Hepatocyte (in vitro differentiated cells): ENCODE data around the gene PPP1R14B. TPM values are rescaled to one million over a fixed set of nuclear protein-coding genes. Genes with fewer than 3 reads are reported as not detected.

Source experiments
- DNase-seq: peaks from one replicate; pipeline ENCODE4 v3.0.0-alpha.2; 2016; ENCODE audit warnings: low spot score
- H2AFZ ChIP-seq: fragments of 200-600 bp; sonication (generic); 2 replicates; pipeline ENCODE4 v1.6.0; 2016; ENCODE audit warnings: antibody characterized with exemption, mild to moderate bottlenecking
- H3K27ac ChIP-seq: fragments of 200-600 bp; sonication (generic); 2 replicates; pipeline ENCODE4 v1.5.1; 2016; ENCODE audit warnings: mild to moderate bottlenecking
- H3K27me3 ChIP-seq: fragments of 200-600 bp; sonication (generic); 2 replicates; pipeline ENCODE4 v1.6.1; 2016
- H3K36me3 ChIP-seq: fragments of 200-600 bp; sonication (generic); replicated peaks from 2 replicates; pipeline ENCODE4 v1.5.1; 2016; ENCODE audit warnings: low read depth; ENCODE audit not compliant: insufficient read depth
- H3K4me1 ChIP-seq: fragments of 200-600 bp; sonication (generic); 2 replicates; pipeline ENCODE4 v1.5.1; 2016; ENCODE audit warnings: mild to moderate bottlenecking, moderate library complexity; ENCODE audit not compliant: insufficient read depth
- H3K4me2 ChIP-seq: fragments of 200-600 bp; sonication (generic); 2 replicates; pipeline ENCODE4 v1.6.0; 2016
- H3K4me3 ChIP-seq: fragments of 200-600 bp; sonication (generic); 2 replicates; pipeline ENCODE4 v1.5.1; 2016; ENCODE audit warnings: mild to moderate bottlenecking
- H3K79me2 ChIP-seq: fragments of 200-600 bp; sonication (generic); 2 replicates; pipeline ENCODE4 v1.6.0; 2017; ENCODE audit warnings: mild to moderate bottlenecking
- H3K9me2 ChIP-seq: fragments of 200-600 bp; sonication (generic); replicated peaks from 2 replicates; pipeline ENCODE4 v1.6.0; 2017; ENCODE audit warnings: mild to moderate bottlenecking; ENCODE audit not compliant: insufficient read depth
- H3K9me3 ChIP-seq: fragments of 200-600 bp; sonication (generic); 2 replicates; pipeline ENCODE4 v1.5.1; 2016; ENCODE audit warnings: low read depth, mild to moderate bottlenecking
- H4K20me1 ChIP-seq: fragments of 200-600 bp; sonication (generic); 2 replicates; pipeline ENCODE4 v1.6.0; 2016; ENCODE audit warnings: mild to moderate bottlenecking; ENCODE audit not compliant: insufficient read depth, poor library complexity, severe bottlenecking
- EZH2 ChIP-seq: fragments of 200-600 bp; sonication (generic); IDR thresholded peaks from 2 replicates; pipeline ENCODE4 v1.6.1; 2016; ENCODE audit warnings: antibody characterized with exemption, mild to moderate bottlenecking, borderline replicate concordance
- EZH2phosphoT487 ChIP-seq: fragments of 200-600 bp; sonication (generic); IDR thresholded peaks from one replicate; pipeline ENCODE4 v1.6.1; 2018; ENCODE audit warnings: antibody characterized with exemption, mild to moderate bottlenecking, low read depth, moderate library complexity; ENCODE audit not compliant: unreplicated experiment, severe bottlenecking
- WGBS: methylation state at CpG from one replicate; pipeline ENCODE4 v1.1.6; 2016; ENCODE audit warnings: low lambda C conversion rate; ENCODE audit errors: missing lambda C conversion rate; 5-methylcytosine and 5-hydroxymethylcytosine counted together
- polyA plus RNA-seq: library from polyadenylated mRNA; unstranded; fragments of >200 nt; fragmentation: Nextera tagmentation; extraction: Ambion mirVana; gene quantifications from 2 replicates; pipeline ENCODE4 v1.2.1, GENCODE V29; 2016
- total RNA-seq: library from RNA; depleted of rRNA; stranded (reverse); fragments of >200 nt; gene quantifications from 2 replicates; pipeline ENCODE4 v1.2.3, GENCODE V29; 2014
- TF ChIP-seq, protein P1 (sequence below): fragments of 200-600 bp; sonication (generic); IDR thresholded peaks from 2 replicates; pipeline ENCODE4 v1.5.1; 2016; ENCODE audit warnings: antibody characterized with exemption, mild to moderate bottlenecking; ENCODE audit not compliant: poor library complexity

PPP1R14B gene
- total and polyA plus RNA-seq, 2 experiments from 2014 or later: 86.8 to 229 TPM

DNA sequence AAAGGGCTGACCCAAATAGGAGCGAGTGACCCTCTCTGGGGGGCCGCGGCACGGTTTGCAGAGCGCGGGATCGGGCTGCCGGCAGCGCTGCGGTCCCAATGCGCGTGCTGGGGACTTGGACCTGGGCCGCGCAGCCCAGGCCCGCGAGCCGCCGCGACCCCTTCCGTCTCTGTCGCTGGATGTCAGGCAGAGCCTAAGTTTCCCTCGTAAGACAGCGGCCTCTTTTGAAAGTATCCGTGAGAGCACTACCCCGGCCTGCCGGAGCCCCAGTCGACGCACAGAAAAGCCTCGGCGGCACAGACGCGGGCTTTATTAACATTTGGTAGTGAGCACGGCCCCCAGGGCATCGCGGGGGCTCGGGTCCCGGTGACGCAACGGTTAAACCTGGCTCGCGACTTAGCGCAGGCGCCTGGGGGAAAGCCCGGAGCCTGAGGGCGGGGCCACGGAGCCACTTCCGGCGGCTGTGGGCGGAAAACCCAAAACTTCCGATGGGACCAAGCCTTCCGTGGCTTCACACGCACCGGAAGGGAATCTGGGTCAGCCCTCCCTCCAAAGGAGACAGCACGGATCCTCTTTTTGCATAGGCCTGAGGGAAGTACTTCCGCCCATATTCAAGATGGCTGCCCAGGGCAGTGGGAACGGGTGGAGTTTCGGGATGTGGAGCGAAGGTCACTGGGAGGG lies 22.9 kb upstream of the PPP1R14B start:
- no peaks in the 10 kb centered on the region for H3K9me2 ChIP-seq
- TF ChIP-seq EZH2: no peak
- TF ChIP-seq EZH2phosphoT487: no peak
- TF ChIP-seq, protein P1, sequence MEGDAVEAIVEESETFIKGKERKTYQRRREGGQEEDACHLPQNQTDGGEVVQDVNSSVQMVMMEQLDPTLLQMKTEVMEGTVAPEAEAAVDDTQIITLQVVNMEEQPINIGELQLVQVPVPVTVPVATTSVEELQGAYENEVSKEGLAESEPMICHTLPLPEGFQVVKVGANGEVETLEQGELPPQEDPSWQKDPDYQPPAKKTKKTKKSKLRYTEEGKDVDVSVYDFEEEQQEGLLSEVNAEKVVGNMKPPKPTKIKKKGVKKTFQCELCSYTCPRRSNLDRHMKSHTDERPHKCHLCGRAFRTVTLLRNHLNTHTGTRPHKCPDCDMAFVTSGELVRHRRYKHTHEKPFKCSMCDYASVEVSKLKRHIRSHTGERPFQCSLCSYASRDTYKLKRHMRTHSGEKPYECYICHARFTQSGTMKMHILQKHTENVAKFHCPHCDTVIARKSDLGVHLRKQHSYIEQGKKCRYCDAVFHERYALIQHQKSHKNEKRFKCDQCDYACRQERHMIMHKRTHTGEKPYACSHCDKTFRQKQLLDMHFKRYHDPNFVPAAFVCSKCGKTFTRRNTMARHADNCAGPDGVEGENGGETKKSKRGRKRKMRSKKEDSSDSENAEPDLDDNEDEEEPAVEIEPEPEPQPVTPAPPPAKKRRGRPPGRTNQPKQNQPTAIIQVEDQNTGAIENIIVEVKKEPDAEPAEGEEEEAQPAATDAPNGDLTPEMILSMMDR: peak; percentile 27
- peak; percentile 99 for DNase-seq
- H3K4me2 ChIP-seq: peak overlapping the region; percentile 95
- peak overlapping the region; percentile 95 for H3K27ac ChIP-seq
- peak overlapping the region; percentile 15 for H3K4me3 ChIP-seq
- H3K9me3 ChIP-seq: no peaks in the 10 kb centered on the region
- H3K4me1 ChIP-seq: peaks cover 26% of the 10 kb centered on the region
- peaks cover 18% of the 10 kb centered on the region for H3K79me2 ChIP-seq
- WGBS: under 1% methylated on average over 57 of the region's 58 CpGs
- H2AFZ ChIP-seq: peak overlapping the region; percentile 43
- H3K27me3 ChIP-seq: no peaks in the 10 kb centered on the region
- no peaks in the 10 kb centered on the region for H3K36me3 ChIP-seq
- no peaks in the 10 kb centered on the region for H4K20me1 ChIP-seq

DNA sequence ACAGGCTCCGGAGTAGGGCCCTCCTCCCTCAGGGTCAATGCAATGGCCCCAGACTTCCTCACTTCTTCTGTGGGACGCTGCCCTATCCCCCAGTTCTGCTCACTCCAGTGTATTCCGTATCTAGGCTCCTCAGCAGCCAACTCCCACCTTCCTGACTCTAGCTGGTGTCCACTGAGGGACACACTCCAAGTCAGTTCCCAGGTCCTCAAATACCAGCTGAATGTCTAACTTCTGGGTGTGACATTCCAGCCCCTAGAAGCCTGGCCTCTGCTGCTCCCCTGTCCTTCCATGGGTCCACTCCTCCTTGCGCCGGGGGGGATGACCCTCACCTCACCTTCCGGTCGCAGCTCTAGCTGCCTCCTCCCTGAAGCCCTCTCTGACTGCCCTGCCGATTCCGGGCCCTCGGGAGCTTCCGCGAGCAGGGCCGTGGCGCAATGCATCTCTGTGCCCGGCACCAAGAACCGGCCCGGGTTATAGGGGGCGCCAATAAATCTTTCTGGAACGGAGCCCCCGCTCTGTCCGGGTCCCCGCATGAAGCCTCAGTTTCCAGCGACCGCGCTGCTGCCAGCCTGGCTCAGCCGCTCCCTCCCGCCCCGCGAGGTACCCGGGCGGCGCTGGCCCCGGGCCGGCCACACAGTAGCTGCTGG lies 22.3 kb upstream of the PPP1R14B start:
- Histone ChIP-seq H3K4me3 (peak overlapping the region; percentile 15), H2AFZ (peak overlapping the region; percentile 43), H3K4me2 (peak overlapping the region; percentile 83), H3K4me1 (peaks cover 26% of the 10 kb centered on the region), H3K79me2 (peaks cover 18% of the 10 kb centered on the region), H3K27me3 (no peaks in the 10 kb centered on the region), H3K36me3 (no peaks in the 10 kb centered on the region), H3K9me2 (no peaks in the 10 kb centered on the region), H3K27ac (peak overlapping the region; percentile 87), H3K9me3 (no peaks in the 10 kb centered on the region), H4K20me1 (no peaks in the 10 kb centered on the region)
- peak; percentile 70 for DNase-seq
- TF ChIP-seq, protein P1: no peak
- TF ChIP-seq EZH2phosphoT487: no peak
- no peak for TF ChIP-seq EZH2
- 1% methylated on average over 30 of the region's 34 CpGs for WGBS

DNA sequence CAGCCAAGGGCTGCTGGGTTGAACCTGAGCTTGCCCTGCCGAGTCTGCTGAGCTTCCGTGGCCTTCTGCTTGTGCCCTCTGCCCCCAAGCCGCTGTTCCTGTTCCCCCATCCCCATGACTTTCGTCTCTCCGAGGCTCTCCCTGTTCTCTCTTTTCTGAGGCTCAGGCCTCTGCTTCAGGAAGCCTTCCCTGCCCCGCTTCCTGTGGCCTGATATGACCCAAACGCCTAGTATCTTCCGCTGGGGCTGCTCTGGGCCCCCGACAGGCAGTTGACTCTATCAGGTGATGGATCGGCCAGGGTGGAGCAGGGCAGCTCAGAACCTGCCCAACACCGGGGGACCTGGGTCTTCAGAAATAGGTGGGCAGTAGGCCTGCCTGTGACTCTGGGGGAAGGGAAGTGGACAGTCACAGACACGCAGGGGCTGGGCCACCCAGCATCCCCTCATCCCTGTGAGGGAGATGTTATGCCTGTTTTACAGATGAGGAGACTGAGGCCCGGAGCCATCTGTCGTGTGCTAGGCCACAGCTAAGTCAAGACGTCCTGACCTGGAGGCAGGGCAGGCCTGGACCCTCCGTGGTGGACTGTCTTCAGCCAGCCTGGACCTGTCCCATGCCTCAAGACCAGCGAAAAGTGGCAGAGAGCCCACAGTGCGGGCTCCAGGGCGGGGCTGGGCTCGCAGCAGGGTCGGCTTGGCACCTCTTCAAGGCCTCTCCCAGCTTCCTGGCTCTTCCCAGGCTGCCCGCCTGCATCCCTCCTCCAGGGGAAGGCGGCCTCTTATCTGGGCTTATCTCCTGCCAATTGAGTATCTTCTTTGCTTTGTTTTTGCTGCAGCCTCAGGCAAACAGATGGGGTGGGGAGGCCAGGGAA lies 21.5 kb upstream of the PPP1R14B start:
- H3K9me3 ChIP-seq: no peaks in the 10 kb centered on the region
- H3K4me3 ChIP-seq: peak overlapping the region; percentile 15
- H2AFZ ChIP-seq: no peak overlapping the region
- H3K79me2 ChIP-seq: peaks cover 17% of the 10 kb centered on the region
- H3K27ac ChIP-seq: peak overlapping the region; percentile 87
- WGBS: 63% methylated on average over 22 of the region's 23 CpGs
- H3K9me2 ChIP-seq: no peaks in the 10 kb centered on the region
- DNase-seq: peak; percentile 71
- H3K27me3 ChIP-seq: no peaks in the 10 kb centered on the region
- H3K36me3 ChIP-seq: no peaks in the 10 kb centered on the region
- peak overlapping the region; percentile 83 for H3K4me2 ChIP-seq
- no peaks in the 10 kb centered on the region for H4K20me1 ChIP-seq
- H3K4me1 ChIP-seq: peaks cover 26% of the 10 kb centered on the region
- TF ChIP-seq, protein P1: no peak
- TF ChIP-seq EZH2: no peak
